Muscle of arm (tissue), 12 donors: ENCODE results near the gene GRP. TPM values are rescaled to one million over a fixed set of nuclear protein-coding genes. Genes with fewer than 3 reads are reported as not detected.

Experiments
- DNase-seq: peaks from one replicate; pipeline ENCODE4 v3.0.0-alpha.2; 2013
- polyA plus RNA-seq, 12 donors: library from polyadenylated mRNA; unstranded; fragments of 120-200 nt; gene quantifications; one replicate each; pipeline ENCODE4 v1.2.1, GENCODE V29; 2013; ENCODE audit not compliant: insufficient read length in 12 of 12

The GRP gene
- polyA plus RNA-seq, 12 donors: 0.67 to 28.9 (median 3.4) TPM; not detected in 8

GRCh38 chr18:59267503-59268126, 47.7 kb downstream of the GRP start:
- DNase-seq: no peak

- no peak for DNase-seq
Measured at GRCh38 chr18:59268127-59268720, 48.3 kb downstream of the GRP start.

GRCh38 chr18:59268721-59269562, 49.0 kb downstream of the GRP start:
- no peak for DNase-seq

GRCh38 chr18:59269563-59270119, 49.7 kb downstream of the GRP start:
- no peak for DNase-seq

GRCh38 chr18:59270689-59271257, 50.8 kb downstream of the GRP start:
- DNase-seq: no peak

GRCh38 chr18:59271606-59272220, 51.8 kb downstream of the GRP start:
- DNase-seq: no peak

GRCh38 chr18:59272221-59272888, 52.4 kb downstream of the GRP start:
- no peak for DNase-seq

GRCh38 chr18:59272891-59273758, 53.2 kb downstream of the GRP start, which contains the start of gene RAX:
Gene RAX (minus strand): TSS chr18:59273454. CDS start chr18:59273206, 248 bp downstream.
- DNase-seq: no peak

GRCh38 chr18:59273759-59274532, 54.0 kb downstream of the GRP start:
- no peak for DNase-seq

- DNase-seq: no peak
Measured at GRCh38 chr18:59274533-59274928, 54.6 kb downstream of the GRP start.

- no peak for DNase-seq
Measured at GRCh38 chr18:59275406-59275949, 55.5 kb downstream of the GRP start.

- DNase-seq: no peak
Measured at GRCh38 chr18:59276047-59276446, 56.1 kb downstream of the GRP start.

- no peak for DNase-seq
Measured at GRCh38 chr18:59278793-59279192, 58.8 kb downstream of the GRP start.

GRCh38 chr18:59279193-59279592, 59.2 kb downstream of the GRP start:
- no peak for DNase-seq

- no peak for DNase-seq
Measured at GRCh38 chr18:59279722-59280121, 59.8 kb downstream of the GRP start.
